GM12891 (cell line): ENCODE measurements around the gene YWHAB.

Experiments
- POLR2A ChIP-seq: IDR thresholded peaks from 2 replicates; pipeline ENCODE4 v1.6.1; 2011; ENCODE audit warnings: low read depth, low read length, control low read depth
- POLR2AphosphoS5 ChIP-seq: IDR thresholded peaks from 2 replicates; pipeline ENCODE4 v1.6.1; 2011; ENCODE audit warnings: low read depth, low read length, control low read depth
- POU2F2 ChIP-seq: IDR thresholded peaks from 2 replicates; pipeline ENCODE4 v1.6.1; 2011; ENCODE audit warnings: low read depth, mild to moderate bottlenecking, control low read depth, low read length, moderate library complexity

DNA sequence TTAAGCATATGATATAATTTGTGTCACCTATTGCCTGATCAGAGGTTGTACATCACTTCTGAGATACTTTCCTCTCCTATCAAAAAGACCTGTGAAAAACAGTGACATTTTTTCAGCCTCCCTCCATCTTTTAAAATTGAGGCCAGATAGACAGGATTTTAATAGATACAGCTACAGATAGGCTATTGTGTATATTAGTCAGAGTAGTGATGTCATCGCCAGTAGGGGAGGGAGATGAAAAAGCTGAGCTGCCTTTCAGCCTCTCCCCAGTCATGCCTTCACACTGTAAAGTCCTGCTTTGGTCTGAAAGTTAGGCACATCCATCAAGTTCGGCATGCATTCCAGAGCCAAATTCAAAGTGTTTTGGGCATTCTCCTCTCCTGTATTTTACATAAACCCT lies 16.5 kb downstream of the YWHAB start:
- TF ChIP-seq POLR2A: no peak
- TF ChIP-seq POLR2AphosphoS5: no peak
- no peak for TF ChIP-seq POU2F2
